Loucy (cell line): ENCODE measurements around the gene CDRT15.

Source experiments
- EZH2phosphoT487 ChIP-seq: fragments of 200-600 bp; IDR thresholded peaks from 2 replicates; pipeline ENCODE4 v1.6.1; 2018; ENCODE audit warnings: antibody characterized with exemption, mild to moderate bottlenecking, moderate library complexity, borderline replicate concordance
- TF ChIP-seq, protein P1 (sequence below): fragments of 200-600 bp; sonication (generic); conservative IDR thresholded peaks from 2 replicates; pipeline ENCODE4 v1.5.1; 2014; ENCODE audit warnings: mild to moderate bottlenecking, antibody characterized with exemption, low read length

GRCh38 chr17:14245002-14245401, 8.3 kb upstream of the CDRT15 start:
- TF ChIP-seq, protein P1, sequence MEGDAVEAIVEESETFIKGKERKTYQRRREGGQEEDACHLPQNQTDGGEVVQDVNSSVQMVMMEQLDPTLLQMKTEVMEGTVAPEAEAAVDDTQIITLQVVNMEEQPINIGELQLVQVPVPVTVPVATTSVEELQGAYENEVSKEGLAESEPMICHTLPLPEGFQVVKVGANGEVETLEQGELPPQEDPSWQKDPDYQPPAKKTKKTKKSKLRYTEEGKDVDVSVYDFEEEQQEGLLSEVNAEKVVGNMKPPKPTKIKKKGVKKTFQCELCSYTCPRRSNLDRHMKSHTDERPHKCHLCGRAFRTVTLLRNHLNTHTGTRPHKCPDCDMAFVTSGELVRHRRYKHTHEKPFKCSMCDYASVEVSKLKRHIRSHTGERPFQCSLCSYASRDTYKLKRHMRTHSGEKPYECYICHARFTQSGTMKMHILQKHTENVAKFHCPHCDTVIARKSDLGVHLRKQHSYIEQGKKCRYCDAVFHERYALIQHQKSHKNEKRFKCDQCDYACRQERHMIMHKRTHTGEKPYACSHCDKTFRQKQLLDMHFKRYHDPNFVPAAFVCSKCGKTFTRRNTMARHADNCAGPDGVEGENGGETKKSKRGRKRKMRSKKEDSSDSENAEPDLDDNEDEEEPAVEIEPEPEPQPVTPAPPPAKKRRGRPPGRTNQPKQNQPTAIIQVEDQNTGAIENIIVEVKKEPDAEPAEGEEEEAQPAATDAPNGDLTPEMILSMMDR: no peak
- no peak for TF ChIP-seq EZH2phosphoT487
